GM23338 (cell line): ENCODE measurements around the gene TRAPPC4. TPM values are rescaled to one million over a fixed set of nuclear protein-coding genes. Genes with fewer than 3 reads are reported as not detected.

Experiments
- ATAC-seq: fragments of 200-7000 bp; cut with Tn5 transposase; 3 replicates; pipeline ENCODE4 v1.9.1; 2020
- DNase-seq: peaks from one replicate; pipeline ENCODE4 v3.0.0-alpha.2; 2015; ENCODE audit warnings: low spot score
- H2AFZ ChIP-seq: fragments of 200-600 bp; sonication (generic); 2 replicates; pipeline ENCODE4 v1.8.0; 2016; ENCODE audit warnings: antibody characterized with exemption, mild to moderate bottlenecking, moderate library complexity
- H3F3A ChIP-seq: fragments of 200-600 bp; sonication (generic); replicated peaks from 2 replicates; pipeline ENCODE4 v1.8.0; 2017; ENCODE audit warnings: antibody characterized with exemption, mixed run types, low read depth
- H3K27ac ChIP-seq: fragments of 200-600 bp; sonication (generic); 2 replicates; pipeline ENCODE4 v1.6.1; 2016; ENCODE audit warnings: low read depth
- H3K27me3 ChIP-seq: fragments of 200-600 bp; sonication (generic); 2 replicates; pipeline ENCODE4 v1.8.0; 2016; ENCODE audit warnings: mild to moderate bottlenecking, mixed run types, moderate library complexity; ENCODE audit not compliant: insufficient read depth
- H3K36me3 ChIP-seq: fragments of 200-600 bp; sonication (generic); 2 replicates; pipeline ENCODE4 v1.8.0; 2016; ENCODE audit warnings: mild to moderate bottlenecking; ENCODE audit not compliant: insufficient read depth
- H3K4me1 ChIP-seq: fragments of 200-600 bp; sonication (generic); 2 replicates; pipeline ENCODE4 v1.8.0; 2016; ENCODE audit warnings: mild to moderate bottlenecking, moderate library complexity; ENCODE audit not compliant: insufficient read depth
- H3K4me2 ChIP-seq: fragments of 200-600 bp; sonication (generic); 2 replicates; pipeline ENCODE4 v1.7.1; 2017; ENCODE audit warnings: mixed run types
- H3K4me3 ChIP-seq: fragments of 200-600 bp; sonication (generic); 2 replicates; pipeline ENCODE4 v1.6.1; 2016; ENCODE audit warnings: mixed run types
- H3K79me2 ChIP-seq: fragments of 200-600 bp; sonication (generic); replicated peaks from 2 replicates; pipeline ENCODE4 v1.8.0; 2017; ENCODE audit warnings: mild to moderate bottlenecking; ENCODE audit not compliant: insufficient read depth
- H3K9me2 ChIP-seq: fragments of 200-600 bp; sonication (generic); 2 replicates; pipeline ENCODE4 v1.8.0; 2017; ENCODE audit not compliant: insufficient read depth
- H4K20me1 ChIP-seq: fragments of 200-600 bp; sonication (generic); replicated peaks from 2 replicates; pipeline ENCODE4 v1.8.0; 2017; ENCODE audit warnings: mild to moderate bottlenecking; ENCODE audit not compliant: insufficient read depth
- H3K27ac Mint-ChIP-seq: 2 replicates; pipeline ENCODE4 v1.8.0; 2020; ENCODE audit warnings: inconsistent platforms, mild to moderate bottlenecking, moderate library complexity, mixed read lengths
- H3K27me3 Mint-ChIP-seq: 3 replicates; pipeline ENCODE4 v1.8.0; 2022; ENCODE audit warnings: low read depth, mild to moderate bottlenecking, moderate library complexity, mixed read lengths, inconsistent platforms; ENCODE audit not compliant: insufficient read depth, poor library complexity
- H3K36me3 Mint-ChIP-seq: 3 replicates; pipeline ENCODE4 v1.8.0; 2021; ENCODE audit warnings: low read depth, mild to moderate bottlenecking, inconsistent platforms, moderate library complexity, mixed read lengths
- H3K4me1 Mint-ChIP-seq: 3 replicates; pipeline ENCODE4 v1.8.0; 2020; ENCODE audit warnings: mild to moderate bottlenecking, inconsistent platforms, mixed read lengths
- H3K4me3 Mint-ChIP-seq: 3 replicates; pipeline ENCODE4 v1.8.0; 2021; ENCODE audit warnings: moderate library complexity, mild to moderate bottlenecking, inconsistent platforms, mixed read lengths
- H3K9me3 Mint-ChIP-seq: 3 replicates; pipeline ENCODE4 v1.8.0; 2020; ENCODE audit warnings: moderate library complexity, mild to moderate bottlenecking, inconsistent platforms, mixed read lengths
- EZH2 ChIP-seq: fragments of 200-600 bp; sonication (generic); IDR thresholded peaks from one replicate; pipeline ENCODE4 v1.8.0; 2017; ENCODE audit warnings: antibody characterized with exemption, mild to moderate bottlenecking, low read depth; ENCODE audit not compliant: unreplicated experiment
- EZH2phosphoT487 ChIP-seq: fragments of 200-600 bp; sonication (generic); IDR thresholded peaks from one replicate; pipeline ENCODE4 v1.8.1; 2018; ENCODE audit warnings: antibody characterized with exemption; ENCODE audit not compliant: unreplicated experiment
- JUNB ChIP-seq: IDR thresholded peaks from one replicate; pipeline ENCODE4 v1.6.1; 2016; ENCODE audit warnings: antibody characterized with exemption; ENCODE audit not compliant: unreplicated experiment
- POLR2AphosphoS5 ChIP-seq: IDR thresholded peaks from 2 replicates; pipeline ENCODE4 v1.6.1; 2016; ENCODE audit warnings: antibody characterized with exemption, low read depth
- ZNF331 ChIP-seq: fragments of 250-450 bp; sonication (Bioruptor Pico); IDR thresholded peaks from 2 replicates; pipeline ENCODE4 v1.5.0; 2020; ENCODE audit warnings: low read depth, mild to moderate bottlenecking, moderate library complexity
- ZNF462 ChIP-seq: fragments of 250-450 bp; sonication (Bioruptor Pico); IDR thresholded peaks from 2 replicates; pipeline ENCODE4 v1.5.0; 2020; ENCODE audit warnings: mild to moderate bottlenecking, moderate library complexity
- polyA plus RNA-seq: library from polyadenylated mRNA; unstranded; fragments of >200 nt; fragmentation: Nextera tagmentation; extraction: Ambion mirVana; gene quantifications from 2 replicates; pipeline ENCODE4 v1.2.1, GENCODE V29; 2016
- total RNA-seq: library from RNA; depleted of rRNA; stranded (reverse); fragments of >200 nt; shearing (Covaris generic); gene quantifications from 2 replicates; pipeline ENCODE4 v1.2.3, GENCODE V29; 2014

Gene TRAPPC4
- total and polyA plus RNA-seq, 2 experiments from 2014 or later, result 79.9 to 142 TPM

- TF ChIP-seq ZNF462 (CRISPR knock-in tag), result no peak
These were observed 23.4 kb downstream of the TRAPPC4 start (continued) for GRCh38 chr11:119041821-119042514.

GRCh38 chr11:119042927-119043326 lies 24.4 kb downstream of the TRAPPC4 start:
- ATAC-seq (no peak), DNase-seq (no peak)
- no peaks in the 10 kb centered on the region for H3K27me3 ChIP-seq
- no peaks in the 10 kb centered on the region for H3K9me2 ChIP-seq
- peaks cover 8% of the 10 kb centered on the region; the same call in 1 of the 2 replicates for H3K36me3 ChIP-seq
- no peak overlapping the region for H3K4me3 ChIP-seq
- H3K27ac ChIP-seq, result no peak overlapping the region
- H4K20me1 ChIP-seq, result no peaks in the 10 kb centered on the region
- H3K4me3 Mint-ChIP-seq, result no peak overlapping the region
- no peaks in the 10 kb centered on the region for H3K79me2 ChIP-seq
- H2AFZ ChIP-seq, result no peak overlapping the region
- H3K9me3 Mint-ChIP-seq, result no peaks in the 10 kb centered on the region
- peaks cover 3% of the 10 kb centered on the region for H3K27me3 Mint-ChIP-seq
- H3K36me3 Mint-ChIP-seq, result peaks cover 36% of the 10 kb centered on the region
- peaks cover 32% of the 10 kb centered on the region for H3K4me1 ChIP-seq
- H3K4me1 Mint-ChIP-seq, result peaks cover 27% of the 10 kb centered on the region
- no peak overlapping the region for H3K27ac Mint-ChIP-seq
- H3F3A ChIP-seq, result peaks cover 11% of the 10 kb centered on the region
- no peak overlapping the region for H3K4me2 ChIP-seq
- no peak for TF ChIP-seq EZH2phosphoT487
- TF ChIP-seq JUNB, result no peak
- TF ChIP-seq EZH2, result no peak
- TF ChIP-seq POLR2AphosphoS5, result no peak
- no peak for TF ChIP-seq ZNF462 (CRISPR knock-in tag)
- no peak for TF ChIP-seq ZNF331 (CRISPR knock-in tag)
